GM18907 (cell line): ENCODE results near the gene FAM174B.

Source experiments
- ATAC-seq: cut with Tn5 transposase; IDR thresholded peaks from one replicate; pipeline ENCODE4 v1.9.1; 2021; ENCODE audit warnings: mild to moderate bottlenecking, moderate library complexity; ENCODE audit not compliant: unreplicated experiment

FAM174B gene

GRCh38 chr15:92602267-92602593 lies 53.3 kb downstream of the FAM174B start:
- no peak for ATAC-seq

- ATAC-seq: no peak
Observed at GRCh38 chr15:92601592-92602266, 53.8 kb downstream of the FAM174B start.

- ATAC-seq: no peak
Observed at GRCh38 chr15:92600856-92601255, 54.7 kb downstream of the FAM174B start.

DNA sequence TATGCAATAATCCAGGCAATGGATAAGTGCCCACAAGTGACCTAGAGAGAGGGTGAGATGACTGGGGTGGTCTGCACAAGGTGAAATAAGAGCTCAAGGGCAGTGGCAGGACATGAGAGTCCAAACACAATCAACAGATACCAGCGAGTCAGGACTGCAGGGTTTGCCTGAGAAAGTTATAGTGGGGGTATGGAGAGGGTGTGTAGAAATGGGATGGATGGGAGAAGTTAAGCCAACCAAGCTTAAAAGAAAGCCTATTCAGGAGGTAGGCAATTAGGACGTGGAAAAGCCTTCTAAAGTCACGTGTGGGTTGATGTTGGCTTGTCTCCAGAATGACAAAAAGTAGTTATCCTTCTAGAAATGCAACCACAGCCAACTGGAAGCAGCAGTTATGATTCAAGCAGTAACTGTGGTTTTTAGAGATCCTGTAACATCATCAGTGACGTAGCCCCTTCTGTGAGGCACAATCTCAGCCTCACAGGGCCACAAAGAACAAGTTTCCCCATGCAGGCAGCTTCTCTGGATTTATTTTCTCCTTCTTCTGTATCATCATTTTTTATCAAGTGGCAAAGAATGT lies 56.1 kb downstream of the FAM174B start:
- no peak for ATAC-seq

DNA sequence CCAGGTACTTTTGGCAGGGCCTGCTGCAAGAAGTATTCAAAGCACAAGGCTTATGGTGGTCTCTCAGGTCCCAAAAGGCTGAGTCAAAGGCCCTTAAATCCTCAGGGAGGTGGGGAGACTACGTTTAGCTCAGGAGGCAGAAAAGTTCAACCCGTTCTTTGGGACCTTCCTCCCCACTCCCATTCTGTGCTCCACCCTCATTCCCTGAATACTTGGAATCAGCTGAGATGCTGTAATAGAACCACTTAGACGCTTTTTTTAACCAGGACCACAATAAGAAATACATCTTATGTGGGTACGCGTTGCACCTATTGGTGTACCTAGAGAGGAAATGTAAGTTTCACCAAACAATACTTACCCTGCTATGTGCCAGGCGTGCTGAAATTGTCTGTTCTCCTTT lies 58.0 kb downstream of the FAM174B start:
- no peak for ATAC-seq

DNA sequence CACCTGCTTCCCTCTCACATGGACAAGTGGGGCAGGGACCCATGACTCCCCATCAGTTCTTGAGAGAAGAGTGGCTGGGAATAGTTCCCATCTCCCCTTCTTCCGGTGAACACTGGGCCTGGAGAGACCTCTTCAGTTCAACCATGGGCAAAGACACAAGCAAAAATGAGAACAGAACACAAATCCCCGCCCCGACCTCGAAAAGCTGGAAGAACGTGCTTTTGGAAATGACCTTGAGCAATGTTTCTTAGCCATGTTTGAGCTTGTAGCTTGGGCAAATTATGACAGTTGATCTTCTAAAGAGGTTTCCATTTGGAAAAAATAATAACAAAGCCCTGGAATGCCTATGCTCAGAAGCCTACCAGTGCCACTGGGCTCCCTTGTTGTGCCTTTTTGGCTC lies 59.0 kb downstream of the FAM174B start:
- no peak for ATAC-seq

DNA sequence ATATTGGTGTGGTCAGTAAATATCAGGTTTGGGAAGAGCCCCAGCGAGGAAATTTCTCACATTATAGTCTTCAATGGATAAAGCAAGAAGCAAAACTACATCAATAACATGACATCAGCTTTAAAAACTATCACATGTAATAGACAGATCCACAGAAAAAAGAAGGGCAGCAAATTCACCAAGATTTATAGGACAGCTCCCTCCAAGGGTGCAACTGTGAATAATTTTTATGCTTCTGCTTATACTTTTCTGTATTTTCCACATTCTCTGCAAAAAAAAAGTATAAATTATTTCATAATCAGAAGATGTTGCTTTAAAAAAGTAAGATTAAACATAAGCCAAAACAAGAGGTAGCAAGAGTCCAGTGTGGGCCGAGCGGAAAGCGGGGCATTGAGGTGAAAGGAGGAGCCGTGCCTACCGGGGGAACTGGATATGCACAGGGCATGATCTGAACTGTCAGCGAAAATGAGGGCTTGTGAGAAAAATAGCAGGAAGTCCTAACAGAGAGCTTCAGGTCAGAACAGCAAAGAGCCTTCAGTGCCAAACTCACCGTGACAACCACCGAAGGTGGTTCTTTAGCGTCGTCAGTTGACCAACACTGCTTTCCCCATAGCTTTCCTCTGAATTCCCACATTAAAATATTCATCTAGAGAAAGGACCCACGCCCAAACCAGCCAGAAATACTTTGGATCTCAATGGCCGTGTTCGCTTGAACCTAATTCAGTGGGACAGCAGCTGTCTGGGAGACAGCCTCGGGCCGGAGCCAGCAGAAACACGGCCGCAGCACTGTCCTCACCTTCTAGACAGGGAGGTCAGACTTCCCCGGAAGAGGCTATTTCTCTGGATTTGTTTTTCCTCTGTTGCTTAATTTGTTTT lies 59.8 kb downstream of the FAM174B start:
- ATAC-seq: no peak

DNA sequence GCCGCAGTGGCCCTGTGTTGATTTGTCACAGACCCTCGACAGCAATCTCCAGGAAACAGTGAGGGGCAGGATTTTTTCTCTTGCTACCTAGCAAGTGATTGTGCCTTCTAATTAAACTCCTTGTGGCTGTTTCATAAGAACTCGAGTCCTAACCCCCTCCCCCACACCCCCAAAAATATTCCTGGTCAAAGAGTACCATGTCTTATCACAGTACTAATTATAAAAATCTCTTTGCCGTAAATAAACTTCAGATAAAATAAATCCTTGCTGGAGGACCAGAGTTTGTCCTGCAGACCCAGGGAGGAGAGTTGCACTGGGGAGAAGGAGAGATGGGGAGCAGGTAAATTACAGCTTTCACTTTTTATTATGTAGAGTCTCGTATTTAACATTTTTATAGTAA lies 64.3 kb downstream of the FAM174B start:
- no peak for ATAC-seq

- ATAC-seq: no peak
Observed at GRCh38 chr15:92586966-92587365, 68.6 kb downstream of the FAM174B start.

- no peak for ATAC-seq
Observed at GRCh38 chr15:92586383-92586942, 69.1 kb downstream of the FAM174B start.

DNA sequence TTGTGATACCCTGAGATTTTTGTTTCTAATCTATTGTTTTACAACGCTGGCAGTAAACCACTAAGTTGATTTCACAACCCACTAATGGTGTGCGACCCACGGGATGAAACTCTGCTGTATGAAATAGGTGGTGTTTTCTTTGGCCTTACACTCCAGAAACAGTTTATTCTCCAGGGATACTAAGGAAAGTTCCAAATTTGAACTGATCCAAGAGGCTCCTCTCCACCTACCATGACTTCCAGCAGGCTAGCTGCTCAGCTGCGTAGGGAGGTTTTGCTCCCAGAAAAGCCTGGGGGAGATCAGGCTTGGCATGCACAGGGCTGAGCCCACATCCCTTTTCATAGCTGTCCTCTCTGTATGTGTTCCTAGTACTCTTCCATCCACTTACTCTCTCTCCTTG lies 71.5 kb downstream of the FAM174B start:
- ATAC-seq: no peak

GRCh38 chr15:92583096-92584034 lies 72.2 kb downstream of the FAM174B start:
- ATAC-seq: no peak

DNA sequence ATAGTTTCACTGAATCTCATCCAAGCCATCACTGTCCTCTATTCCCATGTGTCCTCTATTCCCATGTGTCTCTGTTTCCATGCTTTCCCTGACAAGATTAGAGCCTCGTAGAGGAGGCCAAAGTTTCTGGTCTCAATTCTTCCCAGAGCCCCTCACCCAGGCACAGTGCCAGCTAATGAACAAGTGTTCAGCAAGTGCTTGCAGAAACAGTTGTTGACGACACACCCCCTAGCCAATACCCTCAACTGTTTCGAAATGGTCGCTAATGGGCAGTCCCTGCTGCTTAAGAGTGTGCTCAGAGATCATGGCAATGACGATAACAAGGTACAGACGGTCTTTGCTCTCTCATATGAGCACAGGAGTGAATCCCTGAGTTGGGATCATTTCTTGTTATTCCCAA lies 73.4 kb downstream of the FAM174B start:
- ATAC-seq: no peak

GRCh38 chr15:92580933-92581445 lies 74.6 kb downstream of the FAM174B start:
- no peak for ATAC-seq

DNA sequence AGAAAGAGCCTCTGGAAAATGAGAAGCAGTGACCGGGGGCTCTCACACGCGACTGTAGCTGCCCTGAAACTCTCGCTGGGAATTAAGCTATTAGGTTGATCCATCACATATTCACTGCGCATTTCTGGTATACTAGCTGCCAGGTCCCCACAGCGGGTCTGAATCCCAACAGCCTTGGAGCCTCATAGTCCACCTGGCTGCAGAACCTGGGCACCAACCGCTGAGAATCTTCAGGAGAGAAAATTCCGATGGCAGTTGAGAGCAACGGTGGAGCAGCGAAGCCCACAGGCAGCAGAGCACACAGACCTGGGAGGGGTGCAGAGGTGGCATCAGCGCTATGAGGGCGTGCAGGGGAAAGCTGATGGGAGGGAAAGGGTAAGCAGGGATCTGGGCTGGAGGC lies 75.1 kb downstream of the FAM174B start:
- ATAC-seq: no peak

- ATAC-seq: no peak
Observed at GRCh38 chr15:92579931-92580470, 75.6 kb downstream of the FAM174B start.

- ATAC-seq: no peak
Observed at GRCh38 chr15:92579486-92579885, 76.1 kb downstream of the FAM174B start.

GRCh38 chr15:92578096-92578835 lies 77.3 kb downstream of the FAM174B start:
- no peak for ATAC-seq

DNA sequence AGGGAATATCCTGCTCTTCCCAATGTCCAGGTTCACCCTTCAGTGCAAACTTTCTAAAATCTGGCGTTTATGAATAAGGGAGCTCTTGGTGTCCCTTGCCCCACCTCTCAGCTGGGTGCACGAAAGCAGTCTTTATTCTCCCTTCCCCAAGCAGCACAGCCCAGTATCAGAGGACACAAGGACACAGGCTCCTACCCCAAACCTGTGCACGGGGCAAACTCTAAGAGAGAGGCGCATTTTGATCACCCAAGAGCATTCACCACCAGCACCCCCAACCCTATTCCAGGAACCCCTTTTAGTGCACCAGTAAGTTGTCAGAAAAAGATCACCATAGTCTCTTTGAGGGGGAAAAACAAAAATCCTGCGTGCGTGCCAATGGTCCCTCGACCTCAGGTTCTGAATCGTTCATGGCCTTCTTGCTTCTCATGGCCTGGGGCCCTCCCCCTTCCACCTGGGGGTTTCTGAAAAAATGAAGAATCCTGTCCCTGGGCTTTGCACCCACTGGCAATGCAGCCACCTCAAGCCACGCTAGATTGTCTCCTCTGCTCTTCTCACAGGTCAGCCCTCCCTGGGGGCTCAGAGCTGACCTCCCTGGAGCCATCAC lies 78.9 kb downstream of the FAM174B start:
- ATAC-seq: no peak
